H1 (cell line): ENCODE measurements around the gene IGSF9B. TPM values are rescaled to one million over a fixed set of nuclear protein-coding genes. Genes with fewer than 3 reads are reported as not detected.

Experiments used
- CTCF ChIA-PET: fragments of 300-600 bp; sonication (Branson Sonifier 250); formaldehyde crosslinking; loops from one replicate; lab custom pipeline; 2021; ENCODE audit not compliant: partially characterized antibody; lab: Charles Lee
- POLR2A ChIA-PET: fragments of 300-600 bp; sonication (Branson Sonifier 250); formaldehyde crosslinking; loops from one replicate; lab custom pipeline; 2021; ENCODE audit warnings: inconsistent platforms; ENCODE audit not compliant: partially characterized antibody; lab: Charles Lee
- DNase-seq, 2 experiments: peaks; one replicate each; pipeline versions ENCODE4 v3.0.0 to v3.0.0-alpha.2; 2010 to 2022; ENCODE audit warnings: low spot score in 2 of 2, low read depth in 1 of 2, mixed read lengths in 1 of 2
- FAIRE-seq: peaks from 2 replicates; lab custom pipeline; 2011; peaks lifted over from hg19 to GRCh38; lab: Jason Lieb, UNC
- H2AFZ ChIP-seq: 2 replicates; pipeline ENCODE4 v1.8.1; 2012; ENCODE audit warnings: low read length, inconsistent platforms
- H2AK5ac ChIP-seq: 2 replicates; pipeline ENCODE4 v1.6.1; 2013; ENCODE audit warnings: low read depth, low read length
- H2BK120ac ChIP-seq: replicated peaks from 2 replicates; pipeline ENCODE3; 2013; ENCODE audit warnings: low read depth, low read length, inconsistent platforms
- H2BK12ac ChIP-seq: 2 replicates; pipeline ENCODE4 v1.6.1; 2013; ENCODE audit warnings: low read depth, low read length
- H2BK15ac ChIP-seq: 2 replicates; pipeline ENCODE4 v1.6.1; 2013; ENCODE audit warnings: low read length
- H2BK20ac ChIP-seq: 2 replicates; pipeline ENCODE4 v1.6.1; 2013; ENCODE audit warnings: low read length
- H2BK5ac ChIP-seq: 2 replicates; pipeline ENCODE4 v1.6.1; 2013; ENCODE audit warnings: low read depth, low read length
- H3K14ac ChIP-seq: 2 replicates; pipeline ENCODE4 v1.6.1; 2013; ENCODE audit warnings: inconsistent platforms; ENCODE audit not compliant: insufficient read length
- H3K18ac ChIP-seq: 2 replicates; pipeline ENCODE4 v1.6.1; 2013; ENCODE audit warnings: low read length; ENCODE audit errors: extremely low read depth
- H3K23ac ChIP-seq: 2 replicates; pipeline ENCODE4 v1.6.1; 2013; ENCODE audit warnings: inconsistent platforms; ENCODE audit not compliant: insufficient read length
- H3K23me2 ChIP-seq: 2 replicates; pipeline ENCODE4 v1.6.1; 2013; ENCODE audit warnings: low read depth, low read length
- H3K27ac ChIP-seq: 2 replicates; pipeline ENCODE4 v1.6.1; 2011; ENCODE audit warnings: low read depth, low read length, inconsistent platforms
- H3K27me3 ChIP-seq, 4 experiments: replicated peaks in 1 of 4; 1 replicate in 1 of 4; 2 replicates in 3 of 4; pipeline versions ENCODE4 v1.6.1 to v1.8.1; 2011 to 2013; ENCODE audit warnings: low read length in 3 of 4, mild to moderate bottlenecking in 3 of 4, inconsistent platforms in 2 of 4, mixed read lengths in 2 of 4, moderate library complexity in 1 of 4; ENCODE audit not compliant: control insufficient read depth in 3 of 4, insufficient read depth in 3 of 4; ENCODE audit errors: extremely low read depth in 1 of 4
- H3K36me3 ChIP-seq, 4 experiments: 2 replicates each; pipeline versions ENCODE4 v1.6.1 to v1.8.1; 2011 to 2013; ENCODE audit warnings: mild to moderate bottlenecking in 4 of 4, low read length in 3 of 4, moderate library complexity in 2 of 4, control low read depth in 1 of 4, inconsistent platforms in 1 of 4; ENCODE audit not compliant: insufficient read depth in 4 of 4, control insufficient read depth in 2 of 4
- H3K4ac ChIP-seq: replicated peaks from 2 replicates; pipeline ENCODE3; 2013; ENCODE audit warnings: low read length, low read depth, mixed read lengths, inconsistent platforms; ENCODE audit not compliant: insufficient read length
- H3K4me1 ChIP-seq, 4 experiments: replicated peaks in 1 of 4; 1 replicate in 1 of 4; 2 replicates in 3 of 4; pipeline versions ENCODE4 v1.6.1 to v1.8.1; 2011 to 2013; ENCODE audit warnings: low read length in 3 of 4, inconsistent platforms in 2 of 4, mixed read lengths in 1 of 4; ENCODE audit not compliant: insufficient read depth in 4 of 4, control insufficient read depth in 3 of 4
- H3K4me2 ChIP-seq, 2 experiments: 2 replicates each; pipeline versions ENCODE4 v1.6.1 to v1.8.1; 2011 to 2013; ENCODE audit warnings: low read depth in 2 of 2, low read length in 2 of 2, control low read depth in 1 of 2, inconsistent platforms in 1 of 2, mild to moderate bottlenecking in 1 of 2; ENCODE audit not compliant: insufficient read depth in 1 of 2
- H3K4me3 ChIP-seq, 4 experiments: fragments of 200-600, 300-600 bp in 1 of 4; sonication (generic), shearing (Covaris generic), sonication (Bioruptor Twin) in 1 of 4; 2 replicates each; pipeline versions ENCODE4 v1.5.1 to v1.8.1; 2011 to 2016; ENCODE audit warnings: low read length in 4 of 4, low read depth in 3 of 4, control low read depth in 2 of 4, inconsistent platforms in 2 of 4, mild to moderate bottlenecking in 2 of 4, mixed read lengths in 1 of 4, moderate library complexity in 1 of 4; ENCODE audit not compliant: insufficient read depth in 2 of 4; ENCODE audit errors: extremely low read depth in 1 of 4
- H3K56ac ChIP-seq: replicated peaks from 2 replicates; pipeline ENCODE3; 2013; ENCODE audit warnings: low read depth, mild to moderate bottlenecking, mixed read lengths, low read length, inconsistent platforms; ENCODE audit not compliant: insufficient read length
- H3K79me1 ChIP-seq: 2 replicates; pipeline ENCODE4 v1.6.1; 2013; ENCODE audit warnings: low read depth, low read length, control low read depth
- H3K79me2 ChIP-seq, 2 experiments: 2 replicates each; pipeline versions ENCODE4 v1.6.1 to v1.8.1; 2012 to 2013; ENCODE audit warnings: low read length in 2 of 2, mild to moderate bottlenecking in 2 of 2, inconsistent platforms in 1 of 2; ENCODE audit not compliant: insufficient read depth in 2 of 2, control insufficient read depth in 1 of 2
- H3K9ac ChIP-seq, 4 experiments: replicated peaks in 1 of 4; 1 replicate in 1 of 4; 2 replicates in 3 of 4; pipeline versions ENCODE4 v1.6.1 to v1.8.1; 2011 to 2013; ENCODE audit warnings: low read depth in 3 of 4, low read length in 3 of 4, control low read depth in 2 of 4, mild to moderate bottlenecking in 2 of 4, moderate library complexity in 2 of 4, inconsistent platforms in 1 of 4; ENCODE audit errors: extremely low read depth in 1 of 4
- H3K9me3 ChIP-seq, 2 experiments: 2 replicates each; pipeline versions ENCODE4 v1.6.1 to v1.8.1; 2012 to 2013; ENCODE audit warnings: mild to moderate bottlenecking in 2 of 2, moderate library complexity in 2 of 2, control low read depth in 1 of 2, inconsistent platforms in 1 of 2, low read depth in 1 of 2, low read length in 1 of 2, mixed read lengths in 1 of 2; ENCODE audit not compliant: insufficient read depth in 2 of 2
- H4K20me1 ChIP-seq, 2 experiments: replicated peaks in 1 of 2; 2 replicates each; pipeline versions ENCODE3 to v1.8.1; 2011 to 2013; ENCODE audit warnings: inconsistent platforms in 2 of 2, low read length in 2 of 2, mild to moderate bottlenecking in 1 of 2; ENCODE audit not compliant: insufficient read depth in 2 of 2, control insufficient read depth in 1 of 2
- H4K5ac ChIP-seq: 2 replicates; pipeline ENCODE4 v1.6.1; 2013; ENCODE audit warnings: low read length, low read depth, mixed read lengths, inconsistent platforms; ENCODE audit not compliant: insufficient read length
- H4K8ac ChIP-seq: 2 replicates; pipeline ENCODE4 v1.8.0; 2013; ENCODE audit warnings: mild to moderate bottlenecking, moderate library complexity, low read length, inconsistent platforms; ENCODE audit not compliant: insufficient read depth; ENCODE audit errors: extremely low read depth
- H4K91ac ChIP-seq: replicated peaks from 2 replicates; pipeline ENCODE3; 2013; ENCODE audit warnings: low read length, mixed read lengths, inconsistent platforms; ENCODE audit not compliant: insufficient read length
- ASH2L ChIP-seq: fragments of 200-600, 300-600 bp; sonication (generic); IDR thresholded peaks from one replicate; pipeline ENCODE4 v1.7.1; 2017; ENCODE audit warnings: low read length
- BACH1 ChIP-seq: IDR thresholded peaks from 2 replicates; pipeline ENCODE4 v1.6.1; 2012; ENCODE audit warnings: low read length, improper control_type of control experiment
- JUND ChIP-seq: IDR thresholded peaks from 2 replicates; pipeline ENCODE4 v1.6.1; 2011; ENCODE audit warnings: mild to moderate bottlenecking, improper control_type of control experiment, low read length
- POLR2A ChIP-seq, 2 experiments: IDR thresholded peaks; 1 replicate in 1 of 2; 2 replicates in 1 of 2; pipeline ENCODE4 v1.6.1; 2011; ENCODE audit warnings: low read depth in 2 of 2, low read length in 2 of 2, mild to moderate bottlenecking in 2 of 2; ENCODE audit errors: control extremely low read depth in 1 of 2
- POLR2AphosphoS5 ChIP-seq: IDR thresholded peaks from 2 replicates; pipeline ENCODE4 v1.6.1; 2011; ENCODE audit warnings: low read depth, low read length
- RAD21 ChIP-seq, 2 experiments: IDR thresholded peaks in 1 of 2; conservative IDR thresholded peaks in 1 of 2; 2 replicates each; pipeline ENCODE4 v1.6.1; 2011; ENCODE audit warnings: low read depth in 2 of 2, low read length in 2 of 2, improper control_type of control experiment in 1 of 2, inconsistent platforms in 1 of 2, mild to moderate bottlenecking in 1 of 2, moderate library complexity in 1 of 2
- RFX5 ChIP-seq: IDR thresholded peaks from 2 replicates; pipeline ENCODE4 v1.6.1; 2011; ENCODE audit warnings: low read depth, low read length, improper control_type of control experiment, borderline replicate concordance
- SAP30 ChIP-seq: fragments of 300-600 bp; sonication (generic); IDR thresholded peaks from 2 replicates; pipeline ENCODE4 v1.7.1; 2012; ENCODE audit warnings: low read length, moderate library complexity, mild to moderate bottlenecking, inconsistent platforms; ENCODE audit not compliant: insufficient read depth, insufficient replicate concordance
- TAF7 ChIP-seq: optimal IDR thresholded peaks from 2 replicates; pipeline ENCODE3; 2011; ENCODE audit warnings: low read depth, mild to moderate bottlenecking, inconsistent platforms, low read length, moderate library complexity, borderline replicate concordance
- ZNF274 ChIP-seq: IDR thresholded peaks from 2 replicates; pipeline ENCODE4 v1.7.0; 2012; ENCODE audit warnings: low read length, borderline replicate concordance; ENCODE audit errors: extremely low read depth
- whole genome bisulfite sequencing, 2 experiments: shearing (Covaris generic) in 1 of 2; methylation state at CpG; one replicate each; pipeline versions ENCODE4 v1.1.6 to v1.1.7; 2013 to 2015; ENCODE audit warnings: low lambda C conversion rate in 2 of 2, mixed read lengths in 2 of 2, inconsistent platforms in 1 of 2, low coverage in 1 of 2, missing lambda C conversion rate in 1 of 2; ENCODE audit not compliant: insufficient replicate concordance in 2 of 2, insufficient coverage in 1 of 2, insufficient read length in 1 of 2; ENCODE audit errors: extremely low coverage in 1 of 2, missing lambda C conversion rate in 1 of 2; 5-methylcytosine and 5-hydroxymethylcytosine counted together
- polyA plus RNA-seq, 7 experiments: library from polyadenylated mRNA; depleted of rRNA in 3 of 7; stranded (reverse) in 5 of 7; unstranded in 2 of 7; fragments of >200 nt in 5 of 7; fragments of 200-250 nt in 2 of 7; gene quantifications; 1 replicate in 5 of 7; 2 replicates in 1 of 7; 4 replicates in 1 of 7; pipeline versions ENCODE4 v1.2.1 to v1.2.3, GENCODE V29; 2011 to 2013; ENCODE audit warnings: missing spikeins in 2 of 7, mixed read lengths in 2 of 7
- total RNA-seq: library from RNA; stranded (reverse); fragmentation: NEBNext Ultra II Directional; extraction: Animal tissue kit (Norgen Biotek cat#: 25700); gene quantifications from 2 replicates; pipeline ENCODE4 v1.2.1, GENCODE V29; 2021
- TF ChIP-seq, protein P1 (sequence below): IDR thresholded peaks from 2 replicates; pipeline ENCODE4 v1.6.1; 2012; ENCODE audit warnings: inconsistent platforms

Gene IGSF9B
- total and polyA plus RNA-seq, 2 of the 8 experiments (the other 6 are each of a cell fraction or from before 2014, with no cell fraction given) = 16.5 to 49.2 TPM

DNA sequence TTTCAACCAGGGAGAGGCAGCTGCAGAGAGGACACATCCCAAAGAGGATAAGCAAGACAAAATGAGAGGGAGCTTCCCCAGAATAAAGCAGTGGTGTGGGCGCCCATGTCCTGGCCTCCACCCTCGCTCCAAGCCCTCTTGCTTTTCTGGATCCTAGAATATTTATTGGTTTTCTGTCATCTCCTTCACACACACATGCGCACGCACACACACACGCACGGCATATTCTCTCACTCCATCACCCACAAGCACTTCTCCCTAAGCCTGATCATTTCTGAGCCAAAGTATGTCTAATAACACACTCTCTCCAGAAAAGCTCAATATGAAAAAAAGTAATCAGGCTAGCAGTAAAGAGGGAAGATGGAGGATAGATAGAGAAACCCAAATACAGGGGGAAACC, 7.6 kb downstream of the IGSF9B start:
- H4K20me1 ChIP-seq = peaks cover 31 to 51% of the 10 kb centered on the region in 2 experiments
- H2BK12ac ChIP-seq = peak overlapping the region; percentile 17; the same call in 1 of the 2 replicates
- no peak overlapping the region for H2BK120ac ChIP-seq
- no peak overlapping the region for H2BK15ac ChIP-seq
- ChIA-PET CTCF (interaction anchor here (0.6 to 8.1 kb wide), 11 partner anchors 9 to 237 kb away, joined by 3 to 52 read pairs (median 7); no protein-coding TSS in a partner anchor), POLR2A (interaction anchor here (0.7 to 1.1 kb wide), 2 partner anchors 11 to 21 kb away, joined by 3 read pairs; no protein-coding TSS in a partner anchor)
- FAIRE-seq = no peak
- H3K23ac ChIP-seq = no peak overlapping the region
- H4K8ac ChIP-seq = no peak overlapping the region
- H3K36me3 ChIP-seq = peaks cover 0 to 4% (median 1%) of the 10 kb centered on the region in 4 experiments; a peak in 2 of 8 replicates
- H3K4ac ChIP-seq = no peak overlapping the region
- peaks cover 2% of the 10 kb centered on the region; the same call in 1 of the 2 replicates for H3K23me2 ChIP-seq
- H3K9ac ChIP-seq = no peak overlapping the region
- H3K56ac ChIP-seq = no peak overlapping the region
- H3K79me1 ChIP-seq = peaks cover 37% of the 10 kb centered on the region
- H3K14ac ChIP-seq = no peak overlapping the region
- peak overlapping the region; percentile 71 for H3K18ac ChIP-seq
- H2AK5ac ChIP-seq = no peak overlapping the region
- H3K9me3 ChIP-seq = no peaks in the 10 kb centered on the region
- peaks cover 19 to 77% (median 60%) of the 10 kb centered on the region in 4 experiments for H3K4me1 ChIP-seq
- H3K79me2 ChIP-seq = peaks cover 3 to 67% of the 10 kb centered on the region in 2 experiments; a peak in 3 of 4 replicates
- no peak overlapping the region for H4K5ac ChIP-seq
- no peak overlapping the region for H2BK20ac ChIP-seq
- peak overlapping the region; percentile 6 to 58 for H3K4me2 ChIP-seq
- H3K4me3 ChIP-seq = no peak overlapping the region
- H3K27me3 ChIP-seq = no peaks in the 10 kb centered on the region; a peak in 2 of 7 replicates
- no peak overlapping the region for H2AFZ ChIP-seq
- TF ChIP-seq POLR2AphosphoS5 (no peak), BACH1 (no peak), RAD21 (IDR thresholded peaks at IDR 0.05 in 1 of 2, conservative IDR thresholded peaks at IDR 0.05 in 1 of 2; ENCODE audit: low read depth in 2 of 2, low read length in 2 of 2) (no peak), SAP30 (no peak), JUND (no peak), TAF7 (no peak), ZNF274 (no peak), ASH2L (no peak), POLR2A (IDR thresholded peaks at IDR 0.05; ENCODE audit: control extremely low read depth in 1 of 2, low read depth in 2 of 2, low read length in 2 of 2) (no peak), RFX5 (no peak)
- TF ChIP-seq, protein P1, sequence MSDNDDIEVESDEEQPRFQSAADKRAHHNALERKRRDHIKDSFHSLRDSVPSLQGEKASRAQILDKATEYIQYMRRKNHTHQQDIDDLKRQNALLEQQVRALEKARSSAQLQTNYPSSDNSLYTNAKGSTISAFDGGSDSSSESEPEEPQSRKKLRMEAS = no peak
- TF ChIP-seq, all 59 proteins: peak for 0
- no peak for DNase-seq
- 93% methylated on average over 6 of the region's 6 CpGs; no CpG with 5 or more reads in 1 of the 2 experiments for WGBS, 2 experiments
- H2BK5ac ChIP-seq = peak overlapping the region; percentile 27; the same call in 1 of the 2 replicates
- H3K27ac ChIP-seq = no peak overlapping the region
- peak overlapping the region; percentile 17 for H4K91ac ChIP-seq
